Fibroblast of upper back skin (primary cell): Measurements from ENCODE around the gene TOM1.

ENCODE experiments used
- DNase-seq: peaks from one replicate; pipeline ENCODE4 v3.0.0-alpha.2; 2013

The TOM1 gene

DNA sequence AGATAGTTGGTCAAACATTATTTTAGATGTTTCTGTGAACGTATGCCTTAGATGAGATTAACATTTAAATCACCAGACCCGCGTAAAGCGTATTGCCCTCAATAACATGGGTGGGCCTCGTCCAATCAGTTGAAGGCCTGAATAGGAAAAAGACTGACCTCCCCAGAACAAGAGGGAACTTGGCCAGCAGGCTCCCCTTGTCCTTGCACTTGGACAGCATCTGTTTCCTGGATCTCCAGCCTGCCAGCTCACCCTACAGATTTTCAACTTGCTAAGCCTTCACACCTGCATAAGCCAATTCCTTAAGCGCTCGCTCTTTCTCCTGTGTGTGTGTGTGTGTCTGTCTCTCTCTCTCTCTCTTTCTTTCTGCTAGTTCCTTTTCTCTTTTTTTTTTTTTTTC, 8.2 kb downstream of the TOM1 start:
- DNase-seq: no peak

GRCh38 chr22:35308480-35309021, 8.9 kb downstream of the TOM1 start:
- no peak for DNase-seq

- DNase-seq: no peak
Observed at GRCh38 chr22:35310556-35311550, 11.2 kb downstream of the TOM1 start.

DNA sequence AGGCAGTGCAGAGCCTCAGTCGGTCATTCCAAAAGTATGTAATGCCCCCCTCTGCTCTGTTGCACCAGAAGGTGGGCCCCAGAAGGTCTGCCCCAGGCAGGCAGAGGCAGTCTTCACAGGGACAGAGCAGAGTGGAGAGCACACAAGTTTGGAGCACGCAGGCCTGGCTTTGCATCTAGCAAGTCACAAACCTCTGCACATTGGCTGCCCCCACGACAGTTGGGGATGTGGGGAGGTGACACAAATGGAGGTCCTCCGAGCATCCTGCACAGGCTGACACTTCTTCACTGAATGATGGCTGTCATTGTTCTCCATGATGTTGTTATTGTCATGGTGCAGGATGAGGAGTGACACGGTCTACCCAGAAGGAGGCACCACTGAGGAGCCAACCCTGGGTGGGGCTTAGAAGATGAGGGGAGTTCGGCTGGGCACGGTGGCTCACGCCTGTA, 11.9 kb downstream of the TOM1 start:
- DNase-seq: no peak

DNA sequence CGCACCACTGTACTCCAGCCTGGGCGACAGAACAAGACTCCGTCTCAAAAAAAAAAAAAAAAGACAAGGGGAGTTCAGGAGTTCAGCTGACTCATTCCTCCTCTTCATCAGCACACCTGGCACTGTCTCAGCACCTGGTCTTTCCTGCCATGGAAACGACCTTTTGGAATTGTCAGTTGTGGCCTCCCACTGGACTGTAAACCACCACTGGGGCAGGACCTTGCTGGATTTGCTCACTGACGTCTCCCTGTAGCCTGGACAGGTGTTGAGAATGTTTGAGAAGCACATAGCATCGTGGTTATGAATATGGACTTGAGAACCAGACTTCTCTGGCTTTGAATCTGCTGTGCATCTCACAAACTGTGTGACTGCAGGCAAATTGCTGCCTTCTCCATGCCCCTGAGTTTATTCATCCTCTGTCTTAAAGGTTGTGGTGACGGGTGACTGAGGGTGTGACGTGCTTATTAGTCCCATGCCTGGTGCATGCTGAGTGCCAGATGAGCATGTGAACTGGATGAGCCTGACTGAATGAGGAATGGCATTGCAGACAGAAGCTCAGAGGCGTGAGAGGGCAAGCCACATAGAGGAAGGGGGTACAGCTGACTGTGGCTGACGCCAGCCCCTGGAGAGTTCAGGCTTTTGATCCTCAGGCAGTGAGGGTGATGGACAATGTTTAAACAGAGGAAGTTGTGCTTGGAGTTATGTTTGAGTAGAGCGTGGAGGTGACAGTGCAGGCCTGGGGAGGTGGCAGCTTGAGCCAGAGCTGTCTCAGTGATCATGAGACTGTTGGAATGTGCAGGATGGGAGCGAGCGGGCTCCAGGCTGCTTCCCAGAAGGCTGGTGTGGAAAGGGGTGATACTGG, 12.7 kb downstream of the TOM1 start:
- peak; percentile 49 for DNase-seq

- peak; percentile 81 for DNase-seq
Observed at GRCh38 chr22:35313311-35314121, 13.8 kb downstream of the TOM1 start.

- no peak for DNase-seq
Observed at GRCh38 chr22:35314161-35314942, 14.7 kb downstream of the TOM1 start.

DNA sequence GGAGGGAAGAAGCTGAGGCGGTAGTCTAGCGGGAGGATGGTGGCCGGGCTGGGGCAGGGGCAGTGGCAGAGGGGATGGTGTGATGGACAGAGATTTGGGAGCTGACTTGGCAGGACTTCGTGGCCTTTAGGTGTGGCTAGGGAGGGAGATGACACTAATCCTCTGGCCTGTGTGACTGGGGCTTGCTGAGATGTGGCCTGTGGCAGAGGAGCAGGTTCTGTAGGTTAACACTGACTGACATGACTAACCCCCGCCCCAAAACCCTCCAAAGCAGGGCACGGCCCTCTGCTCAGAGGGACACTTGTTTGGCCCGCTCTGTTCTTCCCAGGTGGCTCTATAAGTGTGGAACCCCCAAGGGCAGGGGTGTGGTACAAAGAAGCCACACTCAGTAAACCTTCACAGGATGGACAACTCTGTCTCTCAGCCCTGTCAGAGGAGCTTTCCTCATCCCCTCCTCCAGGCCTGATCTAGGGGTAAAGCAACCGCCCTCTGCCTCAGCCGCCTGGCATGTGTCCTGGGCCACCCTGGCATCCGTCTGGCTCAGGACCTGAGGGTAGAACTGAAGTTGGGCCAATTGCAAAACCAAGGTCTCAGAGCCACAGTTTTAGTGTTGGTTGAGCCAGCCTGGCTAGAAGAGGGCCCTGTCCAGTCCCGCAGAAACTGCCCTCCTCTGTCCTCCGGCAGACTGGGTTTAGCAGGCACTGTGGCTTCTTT, 15.6 kb downstream of the TOM1 start:
- no peak for DNase-seq

DNA sequence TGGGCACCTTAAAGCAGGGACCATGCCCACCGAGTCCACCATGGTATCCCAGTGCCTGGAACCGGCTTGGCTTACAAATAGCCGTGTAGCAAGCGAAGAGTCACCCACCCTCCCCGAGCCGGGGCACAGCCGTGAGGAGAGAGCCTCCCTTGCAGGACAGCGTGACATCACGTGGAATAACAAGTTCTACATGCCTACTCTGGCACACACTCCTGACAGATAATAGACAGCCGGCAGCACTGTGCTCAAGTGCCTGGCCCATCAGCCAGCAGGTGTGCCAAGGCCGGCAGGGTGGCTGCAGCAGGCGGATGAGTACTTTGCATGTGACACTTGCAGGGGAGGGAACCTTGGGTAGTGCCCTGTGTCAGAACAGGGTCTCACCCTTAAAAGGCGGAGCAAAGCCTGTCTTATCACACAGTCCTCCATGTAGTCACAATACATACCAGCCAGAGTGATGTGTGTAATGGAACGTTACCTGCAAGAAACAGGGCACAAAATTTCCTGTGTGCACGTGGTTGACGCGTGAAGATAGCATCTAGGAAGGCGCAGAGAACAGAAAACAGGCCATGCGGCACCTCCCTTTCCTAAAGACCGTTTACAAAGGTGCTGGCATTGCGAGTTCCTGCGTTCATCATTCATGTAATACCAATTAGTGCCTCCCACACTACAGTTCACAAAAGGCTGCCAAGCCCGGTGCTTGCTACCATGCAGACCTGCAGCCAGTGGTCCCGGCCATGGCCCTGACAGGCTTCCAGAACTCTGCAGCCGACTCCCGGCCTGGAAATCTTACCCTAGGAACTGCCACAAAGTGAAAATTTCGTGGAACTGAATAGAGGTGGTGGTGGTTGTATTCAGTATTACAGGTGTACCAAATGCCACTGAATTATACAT, 16.4 kb downstream of the TOM1 start:
- no peak for DNase-seq

DNA sequence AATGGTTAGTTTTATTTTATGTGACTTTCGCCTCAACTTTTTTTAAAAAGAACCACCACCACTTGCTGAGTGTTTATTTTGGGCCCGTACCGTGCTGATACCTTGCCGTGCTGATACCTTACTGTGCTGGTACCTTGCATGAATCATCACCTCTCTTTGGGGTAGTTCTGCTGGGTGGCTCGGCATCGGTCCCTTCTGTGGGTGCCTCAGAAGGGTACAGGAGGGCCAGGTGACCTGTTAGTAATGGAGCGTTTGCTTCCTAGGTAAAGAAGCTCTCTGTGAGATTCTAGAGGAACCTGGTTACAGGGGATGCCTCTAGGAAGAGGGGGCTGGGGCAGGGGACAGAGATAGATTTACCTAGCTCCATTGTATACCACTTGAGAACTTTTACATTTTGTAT, 17.1 kb downstream of the TOM1 start:
- DNase-seq: no peak

GRCh38 chr22:35317680-35318290, 18.1 kb downstream of the TOM1 start:
- DNase-seq: no peak

DNA sequence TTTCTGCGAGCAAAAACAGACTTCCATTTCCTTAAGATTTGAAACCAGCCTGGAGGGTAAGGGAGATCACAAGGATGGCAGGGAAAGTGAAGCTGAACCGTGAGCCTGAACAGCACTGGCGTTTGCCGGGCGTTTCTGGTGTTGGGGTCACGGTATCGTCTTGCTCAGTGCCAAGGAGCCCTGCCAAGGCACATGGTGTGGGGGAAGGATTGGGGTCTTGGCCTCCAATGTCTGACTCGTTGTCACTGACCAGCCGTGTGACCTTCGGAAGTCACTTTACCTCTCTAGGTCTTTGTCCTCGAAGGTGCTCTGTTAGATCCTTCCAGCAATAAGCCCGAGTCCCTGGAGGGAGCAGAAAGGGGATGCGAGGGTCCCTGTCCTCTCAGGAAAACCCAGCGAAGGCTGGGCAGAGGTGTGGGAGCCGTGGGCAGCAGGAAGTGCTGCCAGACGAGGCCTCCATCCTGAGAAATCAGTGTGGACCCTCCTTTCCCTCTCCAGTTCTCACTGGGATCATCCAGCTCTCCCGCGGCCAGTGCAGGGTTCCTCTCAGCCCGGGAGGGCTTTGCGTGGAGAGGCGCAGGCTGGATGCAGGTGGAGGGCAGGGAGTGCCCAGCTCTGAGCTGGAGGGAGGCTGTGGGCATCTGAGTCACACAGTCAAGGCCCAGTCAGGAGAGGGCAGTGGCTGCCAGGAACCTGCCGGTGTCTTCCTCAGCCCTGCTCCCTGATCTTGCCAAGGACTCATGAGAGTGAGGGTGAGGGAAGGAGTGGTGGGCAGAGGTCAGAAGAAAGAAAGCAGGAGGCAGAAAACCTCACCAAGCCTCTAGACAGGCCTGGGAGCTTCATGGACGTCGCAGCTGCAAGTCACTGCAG, 18.9 kb downstream of the TOM1 start:
- no peak for DNase-seq

DNA sequence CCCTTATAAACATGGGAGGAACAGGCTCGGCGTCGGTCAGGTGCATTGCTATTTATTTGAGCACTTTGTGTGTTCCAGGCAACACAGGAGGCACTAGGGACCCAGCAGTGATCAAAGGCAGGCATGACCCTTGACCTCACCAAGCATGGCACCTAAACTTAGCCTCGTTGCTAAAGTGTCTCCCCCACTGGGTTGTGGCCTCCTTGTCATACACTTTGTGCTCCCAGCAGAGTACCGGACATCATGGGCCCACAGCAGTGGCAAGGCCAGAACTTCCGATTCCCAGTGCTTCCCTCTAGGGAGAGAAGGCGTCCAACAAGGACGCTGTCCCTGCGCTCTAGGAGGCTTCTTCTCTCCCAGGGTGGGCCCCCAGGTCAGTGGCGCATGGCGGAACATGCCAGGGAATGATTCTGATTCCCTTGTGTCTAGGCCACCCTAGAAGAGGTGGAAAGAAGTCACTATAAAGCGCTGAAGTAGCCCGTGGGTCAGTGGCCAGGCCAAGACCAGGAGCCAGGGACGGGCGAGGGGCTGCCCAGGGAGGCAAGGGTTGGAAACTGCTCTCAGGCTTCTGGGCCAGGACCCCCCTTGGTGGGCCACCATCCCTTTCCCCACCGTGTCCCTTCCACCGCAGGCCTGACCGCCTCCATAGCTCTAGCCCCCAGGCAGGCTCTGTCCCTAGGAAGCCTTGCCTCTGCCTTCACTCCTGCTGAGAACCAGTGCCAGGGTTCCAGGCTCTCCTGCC, 19.7 kb downstream of the TOM1 start:
- no peak for DNase-seq

GRCh38 chr22:35322126-35322525, 22.4 kb downstream of the TOM1 start:
- DNase-seq: no peak

GRCh38 chr22:35322893-35323292, 23.2 kb downstream of the TOM1 start:
- DNase-seq: no peak

DNA sequence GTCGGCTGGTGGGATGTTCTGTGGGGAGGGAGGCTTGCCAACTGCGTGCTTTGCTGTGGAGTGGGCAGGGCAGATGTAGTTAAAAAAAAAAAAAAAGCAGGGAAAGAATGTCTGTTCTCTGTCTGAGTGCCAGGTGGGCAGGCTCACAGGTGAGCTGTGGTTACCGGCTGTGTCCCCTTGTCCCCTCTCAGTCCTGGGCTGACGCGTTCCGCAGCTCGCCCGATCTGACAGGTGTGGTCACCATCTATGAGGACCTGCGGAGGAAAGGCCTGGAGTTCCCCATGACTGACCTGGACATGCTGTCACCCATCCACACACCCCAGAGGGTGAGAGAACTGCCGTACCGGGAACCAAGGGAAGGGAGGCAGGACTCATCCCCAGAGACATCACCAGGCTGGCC, 23.6 kb downstream of the TOM1 start:
- DNase-seq: no peak

DNA sequence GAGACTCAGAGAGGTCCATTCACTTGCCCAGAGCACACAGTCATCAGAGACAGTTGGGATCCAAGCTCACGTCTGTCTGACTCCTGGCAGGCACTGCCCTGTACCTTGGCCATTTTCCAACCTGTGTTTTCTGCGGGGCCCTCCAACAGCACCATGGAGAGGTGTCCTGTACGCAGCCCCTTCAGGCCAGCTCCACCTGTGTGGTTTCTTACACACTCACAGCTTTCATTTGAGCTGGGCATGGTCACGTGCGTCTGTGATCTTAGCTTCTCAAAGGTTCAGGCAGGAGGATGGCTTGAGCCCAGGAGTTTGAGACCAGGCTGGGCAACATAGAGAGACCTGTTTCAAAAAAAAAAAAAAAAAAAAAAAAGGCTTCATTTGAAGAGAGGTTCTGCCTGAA, 24.4 kb downstream of the TOM1 start:
- DNase-seq: no peak

- DNase-seq: no peak
Observed at GRCh38 chr22:35324762-35325161, 25.1 kb downstream of the TOM1 start.
